Heart right ventricle (tissue), 16 donors: ENCODE results near the gene TIMP2. TPM values are rescaled to one million over a fixed set of nuclear protein-coding genes. Genes with fewer than 3 reads are reported as not detected.

Source experiments
- ATAC-seq, 8 donors: fragments of 200-7000 bp; cut with Tn5 transposase; one replicate each; pipeline ENCODE4 v1.9.1; 2020; ENCODE audit warnings: mild to moderate bottlenecking in 8 of 8, moderate library complexity in 8 of 8, moderate number of reproducible peaks in 1 of 8
- DNase-seq, 2 donors: peaks; one replicate each; pipeline ENCODE4 v3.0.0-alpha.2; 2020
- H3K27ac ChIP-seq, 10 donors: fragments of 200-600 bp; sonication (generic) in 2 of 10; one replicate each; pipeline versions ENCODE4 v1.5.0 to v1.8.0; 2020 to 2022; ENCODE audit warnings: mild to moderate bottlenecking in 3 of 10
- H3K27me3 ChIP-seq, 7 donors: fragments of 200-600 bp; one replicate each; pipeline ENCODE4 v1.8.0; 2021 to 2022; ENCODE audit warnings: mild to moderate bottlenecking in 2 of 7
- H3K36me3 ChIP-seq, 9 donors: fragments of 200-600 bp; sonication (generic) in 1 of 9; one replicate each; pipeline versions ENCODE4 v1.5.0 to v1.8.0; 2020 to 2022; ENCODE audit warnings: mild to moderate bottlenecking in 2 of 9
- H3K4me1 ChIP-seq, 9 donors: fragments of 200-600 bp; sonication (generic) in 1 of 9; one replicate each; pipeline versions ENCODE4 v1.5.0 to v1.8.0; 2020 to 2022; ENCODE audit warnings: mild to moderate bottlenecking in 4 of 9
- H3K4me3 ChIP-seq, 10 donors: fragments of 200-600 bp; sonication (generic) in 2 of 10; one replicate each; pipeline versions ENCODE4 v1.5.0 to v1.8.0; 2020 to 2022; ENCODE audit warnings: mild to moderate bottlenecking in 7 of 10, moderate library complexity in 2 of 10
- H3K9me3 ChIP-seq, 11 donors: fragments of 200-600 bp in 10 of 11; sonication (generic) in 2 of 11; one replicate each; pipeline versions ENCODE4 v1.5.0 to v1.8.0; 2013 to 2022; ENCODE audit warnings: mild to moderate bottlenecking in 2 of 11, control low read depth in 1 of 11, moderate library complexity in 1 of 11
- CTCF ChIP-seq, 9 donors: fragments of 200-600 bp; sonication (generic) in 2 of 9; IDR thresholded peaks; one replicate each; pipeline versions ENCODE4 v1.5.0 to v1.8.0; 2021 to 2022; ENCODE audit warnings: antibody characterized with exemption in 9 of 9, mild to moderate bottlenecking in 5 of 9, moderate library complexity in 1 of 9
- WGBS, 2 donors: extraction: QIAGEN DNeasy Blood & Tissue Kit; methylation state at CpG; one replicate each; pipeline ENCODE4 v1.1.7; 2013; ENCODE audit warnings: inconsistent platforms in 1 of 2; 5-methylcytosine and 5-hydroxymethylcytosine counted together
- intact Hi-C, 10 donors: fragments of 100-400 bp; cut with DNase I; formaldehyde crosslinking; loops; one replicate each; pipeline versions ENCODE4 v1.11.1 to v1.14.2; 2022
- polyA plus RNA-seq, 2 donors: library from polyadenylated mRNA; stranded (reverse); fragments of 200-250 nt; gene quantifications; one replicate each; pipeline ENCODE4 v1.2.3, GENCODE V29; 2013
- total RNA-seq, 10 donors: library from RNA; stranded (reverse); fragmentation: NEBNext Ultra II Directional in 3 of 10; extraction: Animal tissue kit (Norgen Biotek cat#: 25700) in 3 of 10; gene quantifications; one replicate each; pipeline versions ENCODE4 v1.2.1 to v1.2.4, GENCODE V29; 2021 to 2023
- donor health status: Arrhythmogenic right ventricular cardiomyopathy.
- donor health status: ischemic (EF 13 %, LVEDD 7.1; RV severe dilation, severe dysfunction).
- donor health status: healthy with polysubstance abuse.
- donor health status: DM: no; HTN: yes; CAD: no.
- donor health status: DM: no; HTN: no; CAD: no.
- donor health status: ischemic (EF 25% LVEDD 6.9; RV normal size, moderate dysfunction).
- donor health status: ischemic (EF 25% LVEDD 5.7; RV mildly dilated, moderate dysfunction).
- donor health status: healthy.
- donor health status: DM: yes; HTN: yes; CAD: no.
- donor health status: Ischemic cardiomyopathy.
- donor health status: ischemic (EF 35%, LVEDD 5.7; RV mildly dilated, moderate dysfunction).
- donor health status: nonischemic (EF 11% LVEDD 7.7; RV severe dilation, severe dysfunction).
- donor health status: DM: yes; HTN: yes; CAD: no.
- donor health status: PGD.
- donor health status: ischemic (EF 29% LVEDD 5.4; RV normal size, mild dysfunction).
- donor health status: nonischemic (EF 23%, LVEDD 6.1; RV moderate dilation, normal function).

TIMP2 gene
- total and polyA plus RNA-seq, 12 donors, result 32.4 to 118 (median 96.7) TPM

DNA sequence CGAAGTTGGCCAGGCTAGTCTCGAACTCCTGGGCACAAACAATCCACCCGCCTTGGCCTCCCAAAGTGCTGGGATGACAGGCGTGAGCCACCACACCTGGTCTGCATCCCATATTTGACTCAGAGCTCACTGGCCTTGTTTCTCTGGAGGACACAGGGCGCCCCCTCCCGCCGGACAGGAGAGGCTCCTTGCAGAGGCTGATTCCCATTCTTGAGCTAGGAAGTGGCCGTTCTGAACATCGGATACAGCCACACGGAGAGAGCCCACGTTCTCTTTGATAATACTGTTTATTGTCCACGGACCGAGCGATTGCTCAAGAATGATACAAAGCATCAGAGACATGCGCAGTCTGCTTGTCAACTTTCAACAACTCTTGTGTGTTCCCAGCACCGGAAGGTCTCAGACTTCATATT lies 72.5 kb downstream of the TIMP2 start:
- no peak for DNase-seq
- H3K27ac ChIP-seq, result no peak overlapping the region

GRCh38 chr17:78849026-78849425 lies 76.2 kb downstream of the TIMP2 start:
- DNase-seq (no peak), ATAC-seq (no peak)
- peaks cover 0 to 22% (median 8%) of the 10 kb centered on the region in 9 donors for H3K36me3 ChIP-seq
- H3K27ac ChIP-seq, result no peak overlapping the region
- no peak overlapping the region for H3K4me3 ChIP-seq
- no peaks in the 10 kb centered on the region for H3K4me1 ChIP-seq
- H3K27me3 ChIP-seq, result no peaks in the 10 kb centered on the region
- intact Hi-C loops, result no loop called here
- no peaks in the 10 kb centered on the region for H3K9me3 ChIP-seq
- no peak for TF ChIP-seq CTCF (IDR thresholded peaks at IDR 0.05)
- 92 to 93% methylated on average over 5 of the region's 5 CpGs for WGBS, 2 donors

More for the DNA sequence above, 72.5 kb downstream of the TIMP2 start:
- Histone ChIP-seq H3K9me3 (no peaks in the 10 kb centered on the region), H3K4me1 (no peaks in the 10 kb centered on the region), H3K27me3 (no peaks in the 10 kb centered on the region), H3K4me3 (no peak overlapping the region), H3K36me3 (peaks cover 0 to 58% (median 29%) of the 10 kb centered on the region in 9 donors)
- 77 to 79% methylated on average over 16 of the region's 16 CpGs for WGBS, 2 donors
- peak in 1 of 9 donors; percentile 14 for TF ChIP-seq CTCF (IDR thresholded peaks at IDR 0.05)
- intact Hi-C loops, result no loop called here
- ATAC-seq, result no peak

DNA sequence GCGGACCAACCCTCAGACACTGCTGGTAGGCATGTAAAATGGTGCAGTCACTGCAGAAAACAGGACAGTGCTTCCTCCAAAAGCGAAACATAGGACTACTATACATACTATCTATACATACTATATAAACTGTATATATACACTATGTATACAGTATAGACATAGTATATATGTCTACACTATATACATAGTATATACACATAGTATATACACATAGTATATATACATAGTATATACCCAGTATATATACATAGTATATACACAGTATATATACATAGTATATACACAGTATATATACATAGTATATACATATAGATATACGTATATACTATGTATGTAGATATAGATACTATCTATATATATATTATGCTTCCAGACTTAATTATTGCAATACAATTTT lies 78.1 kb downstream of the TIMP2 start:
- H3K4me1 ChIP-seq, result no peaks in the 10 kb centered on the region
- no peaks in the 10 kb centered on the region for H3K9me3 ChIP-seq
- 94 to 98% methylated on average over 3 of the region's 3 CpGs for WGBS, 2 donors
- DNase-seq (no peak), ATAC-seq (no peak)
- no peak for TF ChIP-seq CTCF (IDR thresholded peaks at IDR 0.05)
- H3K27ac ChIP-seq, result no peak overlapping the region
- H3K4me3 ChIP-seq, result no peak overlapping the region
- intact Hi-C loops, result no loop called here
- no peaks in the 10 kb centered on the region for H3K27me3 ChIP-seq
- peaks cover 0 to 2% (median 0%) of the 10 kb centered on the region in 9 donors for H3K36me3 ChIP-seq

GRCh38 chr17:78844301-78845005 lies 80.7 kb downstream of the TIMP2 start:
- TF ChIP-seq CTCF (IDR thresholded peaks at IDR 0.05), result no peak
- H3K27ac ChIP-seq, result no peak overlapping the region
- intact Hi-C loops, result no loop called here
- no peaks in the 10 kb centered on the region for H3K27me3 ChIP-seq
- H3K4me3 ChIP-seq, result no peak overlapping the region
- no peaks in the 10 kb centered on the region for H3K36me3 ChIP-seq
- DNase-seq (no peak), ATAC-seq (no peak)
- H3K4me1 ChIP-seq, result peaks cover 4 to 12% (median 8%) of the 10 kb centered on the region in 9 donors
- WGBS, 2 donors, result 82 to 83% methylated on average over 9 of the region's 9 CpGs
- H3K9me3 ChIP-seq, result no peaks in the 10 kb centered on the region
